ENCODE measurements around the gene MAP4K2.

DNA sequence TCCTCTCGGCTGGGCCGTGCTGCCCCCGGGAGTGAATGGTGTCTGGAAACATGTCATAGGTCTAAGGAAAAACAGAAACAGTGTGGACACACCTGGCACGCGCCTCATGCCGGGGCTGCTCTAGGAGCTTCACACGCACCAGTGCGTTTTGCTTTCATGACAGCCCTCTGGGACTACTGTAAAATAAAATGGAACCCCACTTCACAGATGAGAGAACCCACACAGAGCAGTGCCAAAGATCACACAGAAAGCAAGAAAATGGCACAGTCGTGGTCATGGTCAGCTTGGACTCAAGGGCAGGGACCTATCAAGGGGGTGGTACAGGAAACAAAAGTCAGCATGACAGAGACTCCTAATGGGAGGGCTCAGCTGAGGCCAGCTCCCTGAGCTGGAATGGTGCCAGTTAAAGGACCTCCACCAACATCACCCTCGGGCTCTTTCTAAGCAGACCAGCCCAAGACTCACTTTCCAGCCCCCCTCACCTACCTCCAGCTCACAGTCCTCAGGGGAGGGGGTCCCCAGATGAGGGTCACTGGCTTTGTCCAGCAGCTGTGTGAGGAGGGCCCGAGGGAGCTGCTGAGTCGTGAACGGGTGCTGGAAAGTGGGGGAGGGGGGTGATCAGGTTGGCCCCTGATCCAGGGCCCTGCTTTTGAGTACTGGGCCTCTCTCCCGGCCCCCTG, 3.3 kb downstream of the MAP4K2 start:
- TF ChIP-seq, protein P1, sequence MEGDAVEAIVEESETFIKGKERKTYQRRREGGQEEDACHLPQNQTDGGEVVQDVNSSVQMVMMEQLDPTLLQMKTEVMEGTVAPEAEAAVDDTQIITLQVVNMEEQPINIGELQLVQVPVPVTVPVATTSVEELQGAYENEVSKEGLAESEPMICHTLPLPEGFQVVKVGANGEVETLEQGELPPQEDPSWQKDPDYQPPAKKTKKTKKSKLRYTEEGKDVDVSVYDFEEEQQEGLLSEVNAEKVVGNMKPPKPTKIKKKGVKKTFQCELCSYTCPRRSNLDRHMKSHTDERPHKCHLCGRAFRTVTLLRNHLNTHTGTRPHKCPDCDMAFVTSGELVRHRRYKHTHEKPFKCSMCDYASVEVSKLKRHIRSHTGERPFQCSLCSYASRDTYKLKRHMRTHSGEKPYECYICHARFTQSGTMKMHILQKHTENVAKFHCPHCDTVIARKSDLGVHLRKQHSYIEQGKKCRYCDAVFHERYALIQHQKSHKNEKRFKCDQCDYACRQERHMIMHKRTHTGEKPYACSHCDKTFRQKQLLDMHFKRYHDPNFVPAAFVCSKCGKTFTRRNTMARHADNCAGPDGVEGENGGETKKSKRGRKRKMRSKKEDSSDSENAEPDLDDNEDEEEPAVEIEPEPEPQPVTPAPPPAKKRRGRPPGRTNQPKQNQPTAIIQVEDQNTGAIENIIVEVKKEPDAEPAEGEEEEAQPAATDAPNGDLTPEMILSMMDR (IDR thresholded peaks at IDR 0.05), result no peak
- TF ChIP-seq POLR2A (IDR thresholded peaks at IDR 0.05), result no peak

All from sigmoid colon (tissue), 3 donors.